Measurements from ENCODE around the gene TREML1.

- TF ChIP-seq ZNF394 (tag by site-specific recombination; IDR thresholded peaks at IDR 0.05; ENCODE audit: borderline replicate concordance), result no peak
- TF ChIP-seq CTCF (tag by site-specific recombination; IDR thresholded peaks at IDR 0.05), result no peak
- TF ChIP-seq ZNF274 (IDR thresholded peaks at IDR 0.05; ENCODE audit: low read length), result no peak
- no peak for TF ChIP-seq ZNF274 (tag by site-specific recombination; IDR thresholded peaks at IDR 0.05; ENCODE audit: borderline replicate concordance)
- TF ChIP-seq ZNF785 (tag by site-specific recombination; IDR thresholded peaks at IDR 0.05), result no peak
- no peak for TF ChIP-seq ZBTB20 (tag by site-specific recombination; IDR thresholded peaks at IDR 0.05)
- no peak for TF ChIP-seq ZNF473 (tag by site-specific recombination; IDR thresholded peaks at IDR 0.05)
- TF ChIP-seq GLIS2 (tag by site-specific recombination; IDR thresholded peaks at IDR 0.05), result no peak
Observed at GRCh38 chr6:41100871-41101287, 53.3 kb downstream of the TREML1 start.
